H1 (cell line): Measurements from ENCODE around the gene MGLL.

Experiments
- CEBPB ChIP-seq: IDR thresholded peaks from 2 replicates; pipeline ENCODE4 v1.6.1; 2012; ENCODE audit warnings: low read depth, low read length
- CHD1 ChIP-seq: IDR thresholded peaks from 2 replicates; pipeline ENCODE4 v1.6.1; 2012; ENCODE audit warnings: low read depth, low read length, improper control_type of control experiment
- CREB1 ChIP-seq: IDR thresholded peaks from 2 replicates; pipeline ENCODE4 v1.6.1; 2012; ENCODE audit warnings: inconsistent platforms
- EGR1 ChIP-seq: IDR thresholded peaks from 2 replicates; pipeline ENCODE4 v1.6.1; 2011; ENCODE audit warnings: low read depth, low read length, borderline replicate concordance
- EP300 ChIP-seq, 2 experiments: IDR thresholded peaks; 1 replicate in 1 of 2; 2 replicates in 1 of 2; pipeline ENCODE4 v1.6.1; 2011 to 2012; ENCODE audit warnings: low read depth in 2 of 2, low read length in 2 of 2, mild to moderate bottlenecking in 2 of 2, borderline replicate concordance in 1 of 2, inconsistent platforms in 1 of 2, moderate library complexity in 1 of 2
- EZH2 ChIP-seq: fragments of 200-600 bp; sonication (generic); IDR thresholded peaks from 2 replicates; pipeline ENCODE4 v1.7.1; 2012; ENCODE audit warnings: low read depth, mild to moderate bottlenecking, moderate library complexity, low read length, inconsistent platforms; ENCODE audit not compliant: severe bottlenecking
- POLR2A ChIP-seq, 2 experiments: IDR thresholded peaks; 1 replicate in 1 of 2; 2 replicates in 1 of 2; pipeline ENCODE4 v1.6.1; 2011; ENCODE audit warnings: low read depth in 2 of 2, low read length in 2 of 2, mild to moderate bottlenecking in 2 of 2; ENCODE audit errors: control extremely low read depth in 1 of 2
- RAD21 ChIP-seq, 2 experiments: IDR thresholded peaks in 1 of 2; conservative IDR thresholded peaks in 1 of 2; 2 replicates each; pipeline ENCODE4 v1.6.1; 2011; ENCODE audit warnings: low read depth in 2 of 2, low read length in 2 of 2, improper control_type of control experiment in 1 of 2, inconsistent platforms in 1 of 2, mild to moderate bottlenecking in 1 of 2, moderate library complexity in 1 of 2
- SIN3A ChIP-seq, 2 experiments: IDR thresholded peaks in 1 of 2; conservative IDR thresholded peaks in 1 of 2; 2 replicates each; pipeline ENCODE4 v1.6.1; 2011 to 2012; ENCODE audit warnings: low read length in 2 of 2, improper control_type of control experiment in 1 of 2, low read depth in 1 of 2, mild to moderate bottlenecking in 1 of 2
- TF ChIP-seq, protein P1 (sequence below), 3 experiments: IDR thresholded peaks; 1 replicate in 2 of 3; 2 replicates in 1 of 3; pipeline versions ENCODE4 v1.5.1 to v1.6.1; 2011; ENCODE audit warnings: low read length in 3 of 3, mild to moderate bottlenecking in 3 of 3, inconsistent platforms in 2 of 3, low read depth in 1 of 3, moderate library complexity in 1 of 3; ENCODE audit not compliant: insufficient read depth in 1 of 3; ENCODE audit errors: control extremely low read depth in 1 of 3

GRCh38 chr3:127685708-127686511 lies 136.4 kb downstream of the MGLL start:
- TF ChIP-seq SIN3A (conservative IDR thresholded peaks at IDR 0.05 in 1 of 2, IDR thresholded peaks at IDR 0.05 in 1 of 2; ENCODE audit: low read depth in 1 of 2, low read length in 2 of 2) (no peak), CEBPB (no peak), EP300 (IDR thresholded peaks at IDR 0.05; ENCODE audit: borderline replicate concordance in 1 of 2, low read depth in 2 of 2, low read length in 2 of 2) (no peak), RAD21 (IDR thresholded peaks at IDR 0.05 in 1 of 2, conservative IDR thresholded peaks at IDR 0.05 in 1 of 2; ENCODE audit: low read depth in 2 of 2, low read length in 2 of 2) (no peak), CREB1 (no peak), EGR1 (no peak), CHD1 (no peak), EZH2 (no peak), POLR2A (IDR thresholded peaks at IDR 0.05; ENCODE audit: control extremely low read depth in 1 of 2, low read depth in 2 of 2, low read length in 2 of 2) (no peak)
- TF ChIP-seq, protein P1, sequence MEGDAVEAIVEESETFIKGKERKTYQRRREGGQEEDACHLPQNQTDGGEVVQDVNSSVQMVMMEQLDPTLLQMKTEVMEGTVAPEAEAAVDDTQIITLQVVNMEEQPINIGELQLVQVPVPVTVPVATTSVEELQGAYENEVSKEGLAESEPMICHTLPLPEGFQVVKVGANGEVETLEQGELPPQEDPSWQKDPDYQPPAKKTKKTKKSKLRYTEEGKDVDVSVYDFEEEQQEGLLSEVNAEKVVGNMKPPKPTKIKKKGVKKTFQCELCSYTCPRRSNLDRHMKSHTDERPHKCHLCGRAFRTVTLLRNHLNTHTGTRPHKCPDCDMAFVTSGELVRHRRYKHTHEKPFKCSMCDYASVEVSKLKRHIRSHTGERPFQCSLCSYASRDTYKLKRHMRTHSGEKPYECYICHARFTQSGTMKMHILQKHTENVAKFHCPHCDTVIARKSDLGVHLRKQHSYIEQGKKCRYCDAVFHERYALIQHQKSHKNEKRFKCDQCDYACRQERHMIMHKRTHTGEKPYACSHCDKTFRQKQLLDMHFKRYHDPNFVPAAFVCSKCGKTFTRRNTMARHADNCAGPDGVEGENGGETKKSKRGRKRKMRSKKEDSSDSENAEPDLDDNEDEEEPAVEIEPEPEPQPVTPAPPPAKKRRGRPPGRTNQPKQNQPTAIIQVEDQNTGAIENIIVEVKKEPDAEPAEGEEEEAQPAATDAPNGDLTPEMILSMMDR (IDR thresholded peaks at IDR 0.05; ENCODE audit: control extremely low read depth in 1 of 3, insufficient read depth in 1 of 3, low read depth in 1 of 3, low read length in 3 of 3): no peak
